ENCODE data around the gene TMEM256.

- TF ChIP-seq POLR2A (IDR thresholded peaks at IDR 0.05; ENCODE audit: low read depth, low read length) (no peak), TAF1 (IDR thresholded peaks at IDR 0.05; ENCODE audit: borderline replicate concordance, low read depth, low read length) (no peak)
These were observed 5.0 kb upstream of the TMEM256 start for GRCh38 chr17:7408863-7409262.

Measured in GM12892 (cell line).